HG03039 (cell line): ENCODE results near the gene P3H1.

Experiments used
- ATAC-seq: cut with Tn5 transposase; IDR thresholded peaks from one replicate; pipeline ENCODE4 v1.9.1; 2021; ENCODE audit warnings: mild to moderate bottlenecking, moderate library complexity; ENCODE audit not compliant: unreplicated experiment

The P3H1 gene

GRCh38 chr1:42745851-42746250 is 21.0 kb downstream of the P3H1 start:
- no peak for ATAC-seq

- no peak for ATAC-seq
Observed at GRCh38 chr1:42744148-42744413, 22.7 kb downstream of the P3H1 start.

GRCh38 chr1:42743317-42744147 is 23.3 kb downstream of the P3H1 start:
- ATAC-seq = no peak

- no peak for ATAC-seq
Observed at GRCh38 chr1:42742617-42743316, 24.1 kb downstream of the P3H1 start.

GRCh38 chr1:42742141-42742540 is 24.7 kb downstream of the P3H1 start:
- no peak for ATAC-seq

- no peak for ATAC-seq
Observed at GRCh38 chr1:42741706-42742105, 25.1 kb downstream of the P3H1 start.

GRCh38 chr1:42740851-42741580 is 25.8 kb downstream of the P3H1 start:
- ATAC-seq = no peak

GRCh38 chr1:42739753-42740700 is 26.8 kb downstream of the P3H1 start, which contains the start of gene CLDN19:
Gene CLDN19, minus strand, starts transcription at chr1:42740236. Its CDS starts 173 bp downstream, at chr1:42740063.
- ATAC-seq = no peak

- no peak for ATAC-seq
Observed at GRCh38 chr1:42738678-42739226, 28.1 kb downstream of the P3H1 start.

- ATAC-seq = no peak
Observed at GRCh38 chr1:42737986-42738677, 28.7 kb downstream of the P3H1 start.

GRCh38 chr1:42737257-42737656 is 29.6 kb downstream of the P3H1 start:
- no peak for ATAC-seq

- ATAC-seq = no peak
Observed at GRCh38 chr1:42736571-42737200, 30.1 kb downstream of the P3H1 start.

GRCh38 chr1:42736152-42736551 is 30.7 kb downstream of the P3H1 start:
- no peak for ATAC-seq

GRCh38 chr1:42735477-42736105 is 31.2 kb downstream of the P3H1 start:
- no peak for ATAC-seq

GRCh38 chr1:42735056-42735455 is 31.8 kb downstream of the P3H1 start:
- ATAC-seq = no peak

GRCh38 chr1:42734201-42735035 is 32.4 kb downstream of the P3H1 start:
- no peak for ATAC-seq

GRCh38 chr1:42733415-42734200 is 33.2 kb downstream of the P3H1 start:
- no peak for ATAC-seq
